WERI-Rb-1 (cell line): ENCODE results near the gene OBSCN.
A peak's percentile ranks its signal among the peaks of the same experiment; 100 is the strongest.

Source experiments
- DNase-seq: peaks from one replicate; pipeline ENCODE4 v3.0.0-alpha.2; 2020
- H3K27ac ChIP-seq: fragments of 250-450 bp; sonication (Bioruptor Pico); 2 replicates; pipeline ENCODE4 v1.5.1; 2020; ENCODE audit warnings: mild to moderate bottlenecking, moderate library complexity
- H3K27me3 ChIP-seq: fragments of 250-450 bp; sonication (Bioruptor Pico); 2 replicates; pipeline ENCODE4 v1.5.1; 2021; ENCODE audit warnings: mild to moderate bottlenecking, low read depth, moderate library complexity; ENCODE audit not compliant: insufficient read depth, severe bottlenecking
- H3K36me3 ChIP-seq: fragments of 250-450 bp; sonication (Bioruptor Pico); 2 replicates; pipeline ENCODE4 v1.5.1; 2020; ENCODE audit warnings: mild to moderate bottlenecking, moderate library complexity
- H3K4me3 ChIP-seq: 2 replicates; pipeline ENCODE4 v1.5.1; 2011; ENCODE audit warnings: low read depth, mild to moderate bottlenecking, control low read depth, low read length
- H3K9me3 ChIP-seq: fragments of 250-450 bp; sonication (Bioruptor Pico); 2 replicates; pipeline ENCODE4 v1.5.1; 2021; ENCODE audit warnings: mild to moderate bottlenecking, moderate library complexity; ENCODE audit not compliant: severe bottlenecking
- CTCF ChIP-seq: IDR thresholded peaks from 2 replicates; pipeline ENCODE4 v1.5.1; 2011; ENCODE audit warnings: low read depth, mild to moderate bottlenecking, control low read depth, inconsistent platforms, low read length

Gene OBSCN

GRCh38 chr1:228351850-228352249 lies 144.0 kb downstream of the OBSCN start:
- no peak for TF ChIP-seq CTCF
- no peaks in the 10 kb centered on the region for H3K27me3 ChIP-seq
- H3K4me3 ChIP-seq = no peak overlapping the region
- no peak for DNase-seq
- no peak overlapping the region for H3K27ac ChIP-seq
- H3K9me3 ChIP-seq = no peaks in the 10 kb centered on the region
- no peaks in the 10 kb centered on the region for H3K36me3 ChIP-seq

GRCh38 chr1:228352677-228353481 lies 145.0 kb downstream of the OBSCN start:
- no peak for TF ChIP-seq CTCF
- H3K27me3 ChIP-seq = no peaks in the 10 kb centered on the region
- no peak overlapping the region for H3K27ac ChIP-seq
- H3K9me3 ChIP-seq = no peaks in the 10 kb centered on the region
- H3K4me3 ChIP-seq = no peak overlapping the region
- DNase-seq = no peak
- H3K36me3 ChIP-seq = no peaks in the 10 kb centered on the region

GRCh38 chr1:228353601-228354371 lies 145.9 kb downstream of the OBSCN start:
- H3K9me3 ChIP-seq = no peaks in the 10 kb centered on the region
- no peak for DNase-seq
- no peak for TF ChIP-seq CTCF
- H3K27me3 ChIP-seq = no peaks in the 10 kb centered on the region
- no peak overlapping the region for H3K27ac ChIP-seq
- H3K4me3 ChIP-seq = no peak overlapping the region
- H3K36me3 ChIP-seq = no peaks in the 10 kb centered on the region

GRCh38 chr1:228354390-228355320 lies 146.8 kb downstream of the OBSCN start:
- Histone ChIP-seq H3K9me3 (no peaks in the 10 kb centered on the region), H3K27ac (no peak overlapping the region), H3K36me3 (no peaks in the 10 kb centered on the region), H3K27me3 (no peaks in the 10 kb centered on the region), H3K4me3 (no peak overlapping the region)
- DNase-seq = peak; percentile 27
- no peak for TF ChIP-seq CTCF

DNA sequence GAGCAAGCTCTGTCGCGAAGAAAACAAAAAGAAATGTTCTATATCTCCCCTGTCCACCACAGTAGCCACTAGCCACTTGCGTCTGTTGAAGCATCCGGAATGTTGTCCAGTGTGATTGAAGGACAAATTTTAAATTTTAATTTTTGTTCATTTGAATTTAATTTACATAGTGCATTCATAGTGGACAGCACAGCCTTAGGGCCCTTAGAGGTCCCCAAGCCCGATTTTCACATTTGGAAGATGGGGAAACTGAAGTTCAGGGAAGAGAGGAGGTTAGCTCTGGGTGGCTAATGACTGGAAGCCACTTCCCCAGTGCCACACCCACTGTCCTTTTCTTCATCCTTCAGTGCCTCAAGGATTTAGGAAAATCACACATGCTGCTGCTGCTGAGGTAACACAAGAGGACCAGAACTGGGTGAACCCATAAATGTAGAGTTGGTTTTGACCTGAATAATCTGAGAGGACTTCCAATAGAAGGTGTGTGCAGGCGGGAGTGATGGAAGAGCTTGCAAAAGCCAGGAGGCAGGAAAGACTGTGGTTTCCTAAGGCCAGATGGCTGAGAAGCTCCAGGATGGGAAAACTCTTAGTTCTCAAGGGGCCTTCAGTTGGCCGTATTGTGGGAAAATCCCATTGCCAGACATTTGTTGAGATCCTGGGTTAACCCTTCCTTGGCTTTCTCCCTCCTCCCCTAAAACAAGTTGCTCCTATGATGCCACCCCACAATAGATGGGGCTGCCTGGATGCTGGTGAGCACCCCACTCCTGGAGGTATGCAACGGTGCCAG lies 149.2 kb downstream of the OBSCN start:
- H3K4me3 ChIP-seq = no peak overlapping the region
- H3K27me3 ChIP-seq = no peaks in the 10 kb centered on the region
- H3K27ac ChIP-seq = no peak overlapping the region
- no peaks in the 10 kb centered on the region for H3K9me3 ChIP-seq
- no peak for TF ChIP-seq CTCF
- no peak for DNase-seq
- H3K36me3 ChIP-seq = no peaks in the 10 kb centered on the region
